HG03095 (cell line): Measurements from ENCODE around the gene SEMA3G.

Experiments used
- ATAC-seq: cut with Tn5 transposase; IDR thresholded peaks from one replicate; pipeline ENCODE4 v1.9.1; 2021; ENCODE audit warnings: moderate library complexity; ENCODE audit not compliant: unreplicated experiment

SEMA3G gene

DNA sequence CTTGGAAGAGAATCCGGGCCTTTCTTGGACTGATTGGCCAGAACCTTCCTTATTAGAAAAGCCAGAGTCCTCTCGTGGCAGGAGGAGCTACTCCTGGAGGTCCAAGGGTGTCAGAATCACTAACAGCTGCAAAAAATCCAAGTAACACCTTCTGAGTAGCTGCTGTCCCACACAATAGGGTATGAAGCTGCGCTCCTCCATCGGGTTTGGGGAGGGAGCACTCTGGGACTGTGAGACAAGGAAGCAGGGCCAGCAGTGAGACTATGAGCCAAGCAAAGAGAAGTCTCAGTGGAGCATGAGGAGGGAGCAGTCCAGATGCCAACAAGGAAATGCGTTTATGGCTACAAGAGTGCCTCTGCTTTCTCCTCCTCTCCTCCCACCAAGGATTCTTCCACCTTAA, 21.7 kb downstream of the SEMA3G start:
- no peak for ATAC-seq

DNA sequence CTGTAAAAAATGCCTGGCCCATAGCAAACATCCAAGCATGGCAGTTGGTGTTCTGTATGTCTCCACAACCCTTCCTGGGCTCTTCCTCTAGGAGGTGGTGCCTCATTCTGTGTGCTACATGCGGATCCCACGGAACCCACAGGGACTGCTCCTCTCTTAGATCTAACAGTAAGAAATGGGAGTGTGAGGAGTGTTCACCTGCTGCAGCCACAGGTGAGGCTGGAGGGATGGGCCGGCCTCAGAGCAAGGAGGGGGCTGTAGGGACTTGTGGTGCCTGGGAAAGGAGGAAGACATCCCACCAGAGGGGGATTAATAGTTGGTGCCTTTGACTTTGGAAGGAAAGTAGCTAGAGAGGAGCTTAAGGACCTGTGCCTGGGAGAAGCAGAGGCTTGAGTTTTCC, 22.2 kb downstream of the SEMA3G start:
- no peak for ATAC-seq

DNA sequence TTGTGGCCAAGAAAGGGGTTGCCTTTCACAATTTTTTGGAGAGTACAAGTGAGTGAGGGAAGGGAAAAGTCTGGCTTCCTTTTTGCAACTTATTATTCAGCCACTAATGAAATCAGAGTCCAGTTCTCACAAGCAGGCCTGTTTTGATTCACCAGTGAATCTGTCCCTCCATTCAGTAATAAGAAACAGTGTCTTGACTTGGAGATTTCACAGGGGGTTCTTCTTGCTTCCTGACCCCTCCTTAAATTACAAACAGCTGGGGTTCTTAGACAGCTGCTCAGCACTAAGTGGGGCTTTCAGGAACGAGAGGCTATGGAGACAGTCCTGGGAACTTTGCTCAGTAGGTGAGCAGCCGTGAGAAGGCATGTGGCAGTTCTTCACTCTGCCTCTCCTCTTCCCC, 24.5 kb downstream of the SEMA3G start:
- no peak for ATAC-seq

DNA sequence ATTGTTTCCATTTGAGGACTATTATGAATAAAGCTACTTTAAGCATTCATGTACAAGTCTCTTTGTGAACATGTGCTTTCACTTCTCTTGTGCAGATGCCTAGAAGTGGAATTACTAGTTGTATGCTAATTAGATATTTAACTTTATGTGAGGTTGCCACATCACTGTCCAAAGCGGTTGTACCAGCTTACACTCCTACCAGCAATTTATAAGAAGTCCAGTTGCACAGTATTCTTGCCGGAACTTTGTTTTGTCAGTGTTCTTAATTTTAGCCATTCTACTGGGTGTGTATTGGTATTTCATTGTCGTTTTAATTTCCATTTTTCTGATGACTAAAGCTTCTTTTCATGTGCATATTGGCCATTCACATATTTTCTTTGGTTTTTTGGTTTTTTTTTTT, 29.1 kb downstream of the SEMA3G start:
- ATAC-seq: no peak

DNA sequence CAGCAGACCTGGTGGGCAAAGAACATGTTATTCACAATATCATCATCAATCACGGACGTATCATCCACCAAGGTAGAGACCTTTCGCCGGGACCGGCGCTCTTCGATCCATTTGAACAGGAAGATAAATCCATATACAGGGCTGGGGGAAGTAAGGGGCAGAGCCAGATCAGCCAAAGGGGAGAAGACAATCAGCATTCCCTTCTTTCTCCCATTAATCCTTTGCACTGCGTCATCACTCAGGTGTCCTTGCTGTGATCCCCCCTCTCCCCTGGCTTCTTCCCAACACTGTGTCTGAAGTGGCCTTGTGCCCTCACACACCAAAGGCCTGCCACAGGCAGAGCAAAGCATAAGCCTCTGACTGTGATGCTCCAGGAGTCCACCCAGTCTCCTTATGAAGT, 36.4 kb downstream of the SEMA3G start:
- no peak for ATAC-seq

DNA sequence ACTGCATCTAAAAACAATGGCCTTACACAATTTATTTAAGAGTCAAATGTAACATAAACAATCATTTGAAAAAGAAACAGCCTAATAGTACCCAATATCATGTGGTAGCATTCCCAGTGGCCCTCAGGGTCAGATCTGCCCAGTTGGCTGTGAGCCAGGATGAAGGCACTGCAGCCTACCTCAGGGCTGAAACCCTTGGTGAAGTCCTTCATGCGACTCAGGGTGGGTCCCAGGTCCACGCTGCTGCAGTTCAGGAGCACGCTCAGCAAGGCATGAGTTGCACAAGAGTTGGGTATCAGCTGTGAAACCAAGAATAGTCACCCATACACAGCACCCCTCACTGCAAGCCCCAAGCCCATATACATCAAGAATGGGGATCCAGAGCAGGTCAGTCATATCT, 37.1 kb downstream of the SEMA3G start:
- no peak for ATAC-seq

DNA sequence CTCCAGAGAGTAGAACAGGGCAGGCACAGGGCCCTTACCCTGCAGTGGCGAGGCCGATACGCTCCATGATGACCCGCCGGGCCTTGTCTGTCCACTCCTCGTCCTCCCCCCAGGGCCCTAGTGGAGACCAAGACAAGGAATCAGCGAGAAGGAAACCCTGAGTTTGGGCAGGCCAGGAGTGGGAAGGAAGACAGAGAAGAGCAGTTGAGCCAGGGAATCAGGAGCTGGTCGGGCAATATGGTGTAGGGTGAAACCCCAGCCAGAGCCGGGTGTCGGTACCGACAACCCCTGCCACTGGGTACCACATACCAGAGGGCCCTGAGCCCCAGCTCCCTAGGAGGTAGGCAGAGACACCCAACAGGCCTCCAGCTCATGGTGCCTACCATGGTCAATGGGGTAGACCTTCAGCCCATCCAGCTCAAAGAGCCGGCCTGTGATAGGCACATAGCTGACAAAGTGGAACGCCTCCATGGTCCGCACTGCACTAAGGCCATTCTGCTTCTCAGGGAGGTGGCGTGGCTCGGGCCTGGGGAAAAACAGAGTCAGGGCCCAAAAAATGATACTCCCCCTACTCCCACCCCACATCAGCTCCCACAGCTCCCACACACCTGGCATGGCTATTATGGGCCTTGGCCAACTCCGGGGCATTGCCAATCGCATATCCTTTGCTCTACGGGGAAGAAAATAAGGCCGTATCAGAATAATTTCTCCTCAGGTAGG, 38.0 kb downstream of the SEMA3G start:
- no peak for ATAC-seq

DNA sequence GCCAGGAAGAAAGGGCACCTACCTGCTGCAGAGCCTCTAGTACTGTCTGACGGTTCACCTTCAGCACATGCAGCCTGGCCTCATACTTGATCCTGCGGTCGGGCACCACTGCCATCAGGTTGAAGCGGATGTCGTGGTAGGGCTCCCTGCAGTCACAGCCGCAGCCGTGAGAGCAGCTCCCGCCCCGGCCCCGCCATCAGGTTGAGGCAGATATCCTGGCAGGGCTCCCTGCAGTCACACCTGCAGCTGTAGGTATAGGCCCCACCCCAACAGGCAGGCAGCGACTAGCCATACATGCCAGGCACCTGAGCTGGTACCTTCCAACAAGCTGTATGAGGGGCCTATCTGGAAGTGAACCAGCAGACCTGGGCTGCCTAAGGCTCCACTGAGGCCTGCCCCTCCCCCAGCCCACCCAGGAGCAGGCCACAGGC, 38.7 kb downstream of the SEMA3G start:
- no peak for ATAC-seq

DNA sequence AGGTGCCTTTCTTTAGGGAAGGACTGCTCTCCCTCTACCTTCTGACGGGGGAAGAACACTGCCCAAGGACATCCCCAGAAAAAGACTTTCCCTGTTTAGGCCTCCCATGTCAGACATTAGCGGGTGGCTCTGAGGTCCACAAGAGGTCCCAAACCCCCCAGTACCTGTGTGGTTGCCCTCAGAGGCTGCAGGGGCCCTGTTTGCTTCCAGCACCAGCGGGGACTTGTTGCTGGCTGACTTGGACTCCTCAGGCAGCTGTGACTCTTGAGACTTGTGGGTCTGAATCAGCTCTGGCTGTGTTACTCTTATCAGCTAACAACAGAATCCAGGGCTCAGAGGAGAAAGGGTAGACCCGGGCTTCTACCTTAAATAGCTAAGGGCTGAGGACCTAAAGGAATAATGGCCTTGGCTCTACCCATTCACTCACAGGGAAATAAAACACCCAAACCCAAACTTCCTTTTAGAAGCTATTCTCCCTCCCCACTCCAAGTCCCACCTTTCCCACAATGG, 39.2 kb downstream of the SEMA3G start:
- ATAC-seq: no peak

DNA sequence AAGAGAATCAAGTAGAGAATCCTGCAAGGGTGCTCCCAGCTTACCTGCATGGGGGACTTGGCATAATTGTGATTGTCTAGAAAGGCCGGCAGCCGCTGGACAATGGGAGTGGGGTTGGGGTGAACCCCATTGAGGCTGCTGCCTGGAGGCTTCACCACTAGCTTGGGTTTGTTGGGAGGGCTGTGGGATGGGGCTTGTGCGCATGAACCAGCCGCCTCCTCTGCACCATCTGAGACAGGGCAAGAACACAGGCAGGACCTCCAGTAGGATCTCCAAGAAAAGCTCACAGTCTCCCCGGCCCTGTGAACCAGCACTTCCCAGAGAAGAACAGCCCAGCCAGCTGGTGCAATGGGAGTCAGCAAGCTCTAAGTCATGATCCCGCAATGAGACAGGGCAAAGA, 39.8 kb downstream of the SEMA3G start:
- no peak for ATAC-seq

DNA sequence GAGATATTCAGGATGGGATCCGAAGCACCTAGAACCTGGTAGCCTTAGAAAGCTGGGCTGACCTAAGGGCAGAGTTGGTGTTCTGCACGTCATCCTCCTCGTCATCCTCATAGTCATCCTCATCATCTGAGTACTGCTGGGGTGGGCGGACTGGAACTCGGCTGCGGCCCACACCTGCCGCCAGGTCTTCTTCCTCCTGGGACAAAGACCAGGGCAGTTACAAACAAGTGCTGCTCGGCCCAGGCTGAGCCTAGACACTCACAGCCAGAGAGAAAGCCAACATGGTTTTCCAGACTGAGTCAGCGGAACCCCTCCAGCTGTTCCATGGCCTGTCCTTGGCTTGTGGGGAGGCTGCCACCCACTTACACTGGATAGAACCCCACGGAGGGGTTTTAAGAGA, 40.5 kb downstream of the SEMA3G start:
- ATAC-seq: no peak

DNA sequence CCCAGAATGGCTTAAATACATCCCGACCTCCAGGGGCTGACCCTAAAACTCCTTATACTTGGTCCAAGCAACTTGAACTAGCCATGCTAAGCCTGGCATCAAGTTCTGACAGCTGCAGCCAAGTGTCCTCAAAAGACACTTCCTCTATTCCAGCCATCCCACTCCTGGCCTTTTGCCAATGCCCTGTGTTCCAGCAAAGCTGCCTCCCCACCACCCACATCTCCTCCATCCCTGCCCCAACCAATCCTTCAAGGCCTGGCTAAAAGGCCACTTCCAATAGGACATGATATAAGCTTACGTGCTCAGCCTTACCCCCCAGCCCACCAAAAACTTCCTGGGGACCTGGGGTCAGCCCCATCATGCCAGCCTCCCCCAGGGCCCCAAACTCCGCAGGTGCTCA, 40.9 kb downstream of the SEMA3G start:
- no peak for ATAC-seq

DNA sequence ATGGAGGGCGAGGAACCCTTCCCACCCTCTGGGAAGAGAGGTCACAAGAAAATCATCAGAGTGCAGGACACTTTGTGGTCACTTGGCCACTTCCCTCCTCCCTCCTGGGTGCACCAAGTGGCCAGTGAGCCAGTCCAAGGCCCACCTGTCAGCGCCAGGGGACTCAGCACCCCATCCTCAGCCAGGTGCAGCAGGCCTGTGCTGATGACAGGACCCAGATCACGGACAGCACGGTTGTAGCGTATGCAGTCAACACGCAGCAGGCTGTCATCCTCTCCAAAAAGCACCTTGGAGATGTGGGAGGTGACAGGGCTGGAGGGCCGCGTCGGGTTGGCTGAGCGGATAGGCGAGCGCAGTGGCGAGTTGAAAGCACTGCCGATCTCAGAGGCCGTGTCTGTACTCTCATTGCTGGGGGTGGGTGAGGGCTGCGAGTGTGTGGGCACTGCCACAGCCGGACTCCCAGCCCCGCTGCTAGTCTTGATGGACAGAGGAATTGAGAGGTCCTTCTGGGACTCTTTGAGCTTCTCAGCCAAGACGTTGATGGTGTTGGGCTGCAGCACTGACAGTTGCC, 41.5 kb downstream of the SEMA3G start:
- ATAC-seq: no peak

DNA sequence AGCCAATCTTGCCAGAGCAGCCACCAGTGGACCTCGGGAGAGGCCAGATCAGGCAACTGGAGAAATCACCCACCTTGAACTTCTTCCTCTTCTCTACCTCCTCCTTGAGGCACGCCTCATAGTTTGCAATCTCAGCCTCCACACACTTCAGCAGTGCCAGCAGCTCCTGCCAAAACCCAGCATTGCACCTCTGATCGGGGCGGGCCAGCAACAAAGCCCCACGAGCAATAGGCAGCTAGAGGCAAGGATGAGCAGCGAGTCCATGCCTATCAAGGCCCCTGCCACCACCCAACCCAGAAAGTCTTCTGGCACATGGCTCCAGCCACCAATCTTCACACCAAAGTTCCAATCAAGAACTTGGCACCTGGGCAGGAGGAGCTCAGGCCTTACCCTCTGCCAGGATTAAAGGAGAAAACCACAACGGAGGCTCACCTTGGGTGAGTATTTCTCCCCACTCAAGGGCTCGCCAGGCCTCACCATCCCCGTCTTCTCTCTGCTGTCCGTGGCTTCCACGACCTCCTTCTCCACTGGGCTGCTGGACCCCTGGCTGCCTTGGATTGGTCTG, 42.1 kb downstream of the SEMA3G start:
- no peak for ATAC-seq

DNA sequence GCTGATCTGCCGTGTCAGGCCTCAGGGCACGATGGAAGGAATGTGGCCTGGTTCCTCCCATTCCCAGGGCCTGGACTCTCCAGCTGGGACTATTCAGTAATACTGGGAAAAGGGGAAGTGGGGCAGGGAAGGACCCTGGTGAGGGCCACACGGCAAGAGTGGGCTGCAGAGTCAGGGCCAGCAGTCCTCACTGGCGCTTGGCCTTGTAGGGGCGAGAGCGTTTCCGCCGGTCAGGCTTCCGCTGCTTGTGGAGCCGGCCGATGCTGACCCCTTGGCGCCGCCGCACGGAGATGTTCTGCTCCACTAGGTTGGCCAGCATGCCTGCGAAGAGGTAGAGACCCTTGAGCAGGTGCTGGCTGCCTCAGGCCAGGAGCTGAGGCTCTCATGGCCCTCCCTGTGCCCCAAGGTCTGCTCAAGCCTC, 42.8 kb downstream of the SEMA3G start:
- no peak for ATAC-seq

DNA sequence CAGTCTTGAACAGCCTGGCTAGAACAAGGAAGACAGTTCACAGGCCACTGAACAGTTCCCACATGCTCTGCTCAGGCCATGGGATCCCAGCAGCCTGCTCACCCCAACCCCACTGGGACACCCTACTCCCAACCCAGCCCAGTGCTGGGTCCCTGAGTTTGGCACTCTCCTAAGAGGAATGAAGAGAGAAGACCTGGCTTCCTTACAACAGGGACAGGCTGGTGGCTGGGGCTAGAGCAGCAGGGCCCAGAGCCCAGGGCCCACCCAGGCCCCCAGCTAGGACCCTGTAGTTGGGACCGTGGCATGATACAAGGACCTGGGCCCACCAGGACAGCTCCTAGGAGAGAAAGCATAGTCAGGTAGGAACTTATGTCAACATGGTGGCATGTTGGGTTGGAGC, 43.4 kb downstream of the SEMA3G start:
- ATAC-seq: no peak

DNA sequence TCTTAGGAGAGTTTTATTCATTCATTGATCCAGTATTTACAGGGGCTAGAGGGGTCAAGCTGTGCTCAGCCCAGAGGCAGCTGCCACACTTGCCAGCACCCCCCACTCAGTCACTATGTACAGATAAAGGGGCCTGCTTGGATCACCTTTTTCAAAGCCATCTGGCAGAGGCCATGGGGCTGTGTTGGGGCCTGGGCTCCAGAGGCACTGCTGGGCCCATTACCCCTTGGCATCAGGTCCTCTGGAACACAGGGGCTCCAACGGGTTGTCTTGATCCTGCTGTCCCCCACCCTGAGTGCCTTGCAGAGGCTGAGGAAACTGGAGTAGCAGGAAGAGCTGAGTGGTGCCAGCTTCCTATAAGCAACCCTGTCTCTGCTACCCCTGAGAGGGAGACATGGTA, 43.9 kb downstream of the SEMA3G start:
- no peak for ATAC-seq

DNA sequence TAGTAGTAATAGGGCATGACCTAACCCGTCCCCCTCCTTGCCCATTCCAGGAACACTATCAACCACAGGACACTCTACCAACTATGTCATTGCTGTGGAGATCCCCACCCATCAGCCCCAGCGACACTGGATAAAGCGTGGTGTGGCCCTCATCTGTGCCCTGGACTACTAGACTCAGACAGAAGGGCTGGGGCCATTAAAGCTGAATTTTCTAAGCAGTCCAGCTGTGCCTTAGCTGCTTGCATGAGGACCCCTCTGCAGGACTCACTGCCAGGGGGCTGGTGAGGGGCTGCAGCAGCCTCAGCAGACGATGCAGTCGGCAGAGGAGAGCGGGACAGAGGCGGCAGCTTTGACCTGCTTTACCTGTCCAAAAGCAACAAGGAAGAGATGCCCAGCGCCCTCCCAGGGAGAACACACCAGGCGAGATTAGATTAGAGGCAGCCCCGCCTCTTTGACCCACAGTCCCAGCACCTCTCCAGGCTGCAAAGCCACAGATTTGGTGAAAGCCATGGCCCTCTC, 44.6 kb downstream of the SEMA3G start:
- no peak for ATAC-seq

DNA sequence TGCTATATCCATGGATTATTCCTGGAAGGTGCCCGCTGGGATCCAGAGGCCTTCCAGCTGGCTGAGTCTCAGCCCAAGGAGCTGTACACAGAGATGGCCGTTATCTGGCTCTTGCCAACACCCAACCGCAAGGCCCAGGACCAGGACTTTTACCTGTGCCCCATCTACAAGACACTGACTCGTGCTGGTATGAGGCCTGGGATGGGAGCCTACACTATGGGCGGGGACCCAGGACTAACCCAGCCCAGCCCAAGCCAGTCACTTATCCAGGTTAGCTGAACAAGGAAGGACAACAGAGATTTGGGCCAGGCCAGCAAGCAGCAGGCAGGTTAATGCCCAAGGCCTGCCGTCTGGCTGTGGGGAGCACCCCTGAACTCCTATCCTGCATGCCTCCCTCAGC, 45.3 kb downstream of the SEMA3G start:
- no peak for ATAC-seq

DNA sequence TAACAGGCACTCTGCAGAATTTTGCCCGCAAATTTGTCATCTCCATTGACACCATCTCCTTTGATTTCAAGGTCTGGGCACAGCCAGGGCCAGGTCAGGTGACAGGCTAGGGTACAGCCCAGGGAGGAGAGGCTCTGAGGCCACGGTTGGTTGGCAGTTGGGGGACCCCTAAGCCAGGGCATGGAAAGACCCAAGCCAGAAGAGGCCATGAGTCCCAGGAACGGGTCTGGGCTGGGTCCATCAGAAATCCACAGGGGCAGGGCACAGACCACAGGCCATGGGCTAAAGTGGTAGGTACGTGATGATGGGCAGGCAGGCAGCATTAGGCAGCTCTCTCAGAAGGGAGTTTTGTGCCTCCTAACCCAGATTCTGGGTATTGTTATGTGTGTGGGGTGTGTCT, 45.8 kb downstream of the SEMA3G start:
- ATAC-seq: no peak

DNA sequence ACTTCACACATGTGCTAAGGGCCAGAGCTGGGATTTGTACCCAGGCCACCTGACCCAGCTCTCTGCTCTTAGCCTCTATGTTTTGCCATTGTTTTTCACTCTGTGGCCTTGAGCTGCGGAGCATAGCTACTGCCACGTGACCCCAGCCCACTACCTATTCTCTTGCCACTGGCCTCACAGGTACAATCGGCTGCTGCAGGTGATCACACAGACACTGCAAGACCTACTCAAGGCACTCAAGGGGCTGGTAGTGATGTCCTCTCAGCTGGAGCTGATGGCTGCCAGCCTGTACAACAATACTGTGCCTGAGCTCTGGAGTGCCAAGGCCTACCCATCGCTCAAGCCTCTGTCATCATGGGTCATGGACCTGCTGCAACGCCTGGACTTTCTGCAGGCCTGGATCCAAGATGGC, 46.2 kb downstream of the SEMA3G start:
- no peak for ATAC-seq

DNA sequence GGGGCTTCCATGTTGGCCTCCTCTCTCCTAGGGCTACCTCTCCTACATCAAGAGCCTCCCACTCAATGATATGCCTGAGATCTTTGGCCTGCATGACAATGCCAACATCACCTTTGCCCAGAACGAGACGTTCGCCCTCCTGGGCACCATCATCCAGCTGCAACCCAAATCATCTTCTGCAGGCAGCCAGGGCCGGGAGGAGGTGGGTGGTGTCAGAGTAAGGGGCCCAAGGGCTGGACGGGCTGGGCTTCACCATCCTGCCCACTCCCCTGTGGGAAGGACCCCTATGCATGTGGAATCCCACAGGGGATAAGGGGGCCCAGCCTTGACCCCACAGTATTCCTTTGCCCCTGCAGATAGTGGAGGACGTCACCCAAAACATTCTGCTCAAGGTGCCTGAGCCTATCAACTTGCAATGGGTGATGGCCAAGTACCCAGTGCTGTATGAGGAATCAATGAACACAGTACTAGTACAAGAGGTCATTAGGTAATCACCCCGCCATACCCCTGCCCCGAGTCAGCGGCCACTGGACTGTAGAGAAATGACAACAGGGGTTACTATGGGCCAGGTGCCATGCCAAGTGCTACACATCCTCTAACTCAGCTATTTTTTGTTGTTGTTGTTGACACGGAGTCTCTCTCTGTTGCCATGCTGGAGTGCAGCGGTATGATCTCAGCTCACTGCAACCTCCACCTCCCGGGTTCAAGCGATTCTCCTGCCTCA, 47.1 kb downstream of the SEMA3G start:
- no peak for ATAC-seq
